ENCODE measurements around the gene AHR.
"Not testable (repeated sequence)": the region's sequence is repeated elsewhere in the genome, so short reads cannot be mapped to it uniquely, and the experiment has no call there.

Gene AHR

GRCh38 chr7:17339952-17340351, 41.5 kb downstream of the AHR start:
- DNase-seq (ENCODE audit: low read depth in 2 of 2): no peak

- no peak for DNase-seq (ENCODE audit: low read depth in 2 of 2)
These were observed 42.2 kb downstream of the AHR start for GRCh38 chr7:17340655-17341054.

- DNase-seq (ENCODE audit: low read depth in 2 of 2): no peak
These were observed 44.3 kb downstream of the AHR start for GRCh38 chr7:17342756-17343155.

- no peak for DNase-seq (ENCODE audit: low read depth in 2 of 2)
These were observed 48.9 kb downstream of the AHR start for GRCh38 chr7:17347401-17347800.

GRCh38 chr7:17348932-17349331, 50.5 kb downstream of the AHR start:
- not testable (repeated sequence) for DNase-seq (ENCODE audit: low read depth in 2 of 2)

GRCh38 chr7:17350321-17350720, 51.9 kb downstream of the AHR start:
- not testable (repeated sequence) for DNase-seq (ENCODE audit: low read depth in 2 of 2)

- DNase-seq (ENCODE audit: low read depth in 2 of 2): not testable (repeated sequence)
These were observed 55.4 kb downstream of the AHR start for GRCh38 chr7:17353650-17354419.

- DNase-seq (ENCODE audit: low read depth in 2 of 2): no peak
These were observed 56.0 kb downstream of the AHR start for GRCh38 chr7:17354473-17354872.

GRCh38 chr7:17355050-17355449, 56.6 kb downstream of the AHR start:
- no peak for DNase-seq (ENCODE audit: low read depth in 2 of 2)

GRCh38 chr7:17357952-17358351, 59.5 kb downstream of the AHR start:
- no peak for DNase-seq (ENCODE audit: low read depth in 2 of 2)

GRCh38 chr7:17359610-17360009, 61.2 kb downstream of the AHR start:
- no peak for DNase-seq (ENCODE audit: low read depth in 2 of 2)

GRCh38 chr7:17362439-17363105, 64.1 kb downstream of the AHR start:
- DNase-seq (ENCODE audit: low read depth in 2 of 2): no peak

GRCh38 chr7:17364671-17365070, 66.2 kb downstream of the AHR start:
- no peak for DNase-seq (ENCODE audit: low read depth in 2 of 2)

- no peak for DNase-seq (ENCODE audit: low read depth in 2 of 2)
These were observed 67.3 kb downstream of the AHR start for GRCh38 chr7:17365775-17366174.

GRCh38 chr7:17367502-17367901, 69.0 kb downstream of the AHR start:
- no peak for DNase-seq (ENCODE audit: low read depth in 2 of 2)

- no peak for DNase-seq (ENCODE audit: low read depth in 2 of 2)
These were observed 70.5 kb downstream of the AHR start for GRCh38 chr7:17368856-17369524.

GRCh38 chr7:17369691-17370426, 71.4 kb downstream of the AHR start:
- no peak for DNase-seq (ENCODE audit: low read depth in 2 of 2)

- no peak for DNase-seq (ENCODE audit: low read depth in 2 of 2)
These were observed 72.6 kb downstream of the AHR start for GRCh38 chr7:17370901-17371585.

GRCh38 chr7:17371671-17372524, 73.4 kb downstream of the AHR start:
- DNase-seq (ENCODE audit: low read depth in 2 of 2): no peak

- DNase-seq (ENCODE audit: low read depth in 2 of 2): no peak
These were observed 75.7 kb downstream of the AHR start for GRCh38 chr7:17374157-17374556.

GRCh38 chr7:17374654-17375053, 76.2 kb downstream of the AHR start:
- no peak for DNase-seq (ENCODE audit: low read depth in 2 of 2)

Measured in stimulated activated CD8-positive, alpha-beta memory T cell treated with anti-CD3 and anti-CD28 coated beads, Interleukin-15, amount 100 ng/mL, for 4 hours (primary cell).